GM06990 (cell line): ENCODE results near the gene MPPED1.

ENCODE experiments used
- DNase-seq: peaks from one replicate; pipeline ENCODE4 v3.0.0-alpha.2; 2011; ENCODE audit not compliant: insufficient read length; ENCODE audit errors: extremely low read depth
- H3K27me3 ChIP-seq: replicated peaks from 2 replicates; pipeline ENCODE4 v1.6.0; 2011; ENCODE audit warnings: low read length; ENCODE audit not compliant: control insufficient read depth, insufficient read depth
- H3K36me3 ChIP-seq: 2 replicates; pipeline ENCODE4 v1.5.1; 2011; ENCODE audit warnings: low read length; ENCODE audit not compliant: control insufficient read depth, insufficient read depth
- H3K4me3 ChIP-seq: replicated peaks from 2 replicates; pipeline ENCODE4 v1.5.1; 2011; ENCODE audit warnings: low read depth, mild to moderate bottlenecking, control low read depth, low read length
- TF ChIP-seq, protein P1 (sequence below): IDR thresholded peaks from 2 replicates; pipeline ENCODE4 v1.5.1; 2011; ENCODE audit warnings: low read length, control low read depth, mild to moderate bottlenecking, inconsistent platforms; ENCODE audit not compliant: insufficient read depth, poor library complexity, severe bottlenecking

The MPPED1 gene

DNA sequence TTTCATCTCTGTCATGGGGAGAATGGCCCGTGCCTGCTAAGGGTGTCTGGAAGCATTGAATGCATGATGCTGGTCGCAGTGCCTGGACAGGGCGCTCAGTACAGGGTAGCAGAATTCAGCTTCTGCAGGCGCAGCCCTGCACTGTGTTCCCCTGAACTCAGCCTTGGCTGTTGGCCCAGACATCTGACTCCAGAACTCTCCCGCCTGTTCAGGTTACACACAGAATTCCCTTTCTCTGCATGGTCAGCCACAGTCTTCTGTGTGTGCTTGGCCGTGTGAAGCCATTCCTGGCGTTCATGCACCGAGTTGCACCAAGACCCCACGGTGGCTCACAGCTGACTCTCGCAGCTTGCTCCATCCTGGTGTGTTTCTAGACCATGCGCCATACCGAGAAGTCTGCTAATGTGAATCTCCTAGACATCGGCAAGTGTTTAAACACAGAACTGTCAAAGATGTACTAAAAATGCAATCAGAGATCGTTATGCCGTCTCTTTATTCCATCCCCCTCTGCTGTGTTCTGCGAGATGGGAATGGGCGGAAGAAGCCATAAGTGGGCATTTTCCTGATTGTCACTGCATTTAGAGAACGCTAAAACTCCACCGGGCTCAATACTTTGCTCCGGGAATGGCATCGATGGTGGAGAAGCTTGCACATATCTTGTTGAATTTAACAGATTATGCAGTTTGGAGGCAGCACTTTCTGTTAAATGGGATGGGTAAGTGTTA, 55.6 kb downstream of the MPPED1 start:
- no peak for DNase-seq
- TF ChIP-seq, protein P1, sequence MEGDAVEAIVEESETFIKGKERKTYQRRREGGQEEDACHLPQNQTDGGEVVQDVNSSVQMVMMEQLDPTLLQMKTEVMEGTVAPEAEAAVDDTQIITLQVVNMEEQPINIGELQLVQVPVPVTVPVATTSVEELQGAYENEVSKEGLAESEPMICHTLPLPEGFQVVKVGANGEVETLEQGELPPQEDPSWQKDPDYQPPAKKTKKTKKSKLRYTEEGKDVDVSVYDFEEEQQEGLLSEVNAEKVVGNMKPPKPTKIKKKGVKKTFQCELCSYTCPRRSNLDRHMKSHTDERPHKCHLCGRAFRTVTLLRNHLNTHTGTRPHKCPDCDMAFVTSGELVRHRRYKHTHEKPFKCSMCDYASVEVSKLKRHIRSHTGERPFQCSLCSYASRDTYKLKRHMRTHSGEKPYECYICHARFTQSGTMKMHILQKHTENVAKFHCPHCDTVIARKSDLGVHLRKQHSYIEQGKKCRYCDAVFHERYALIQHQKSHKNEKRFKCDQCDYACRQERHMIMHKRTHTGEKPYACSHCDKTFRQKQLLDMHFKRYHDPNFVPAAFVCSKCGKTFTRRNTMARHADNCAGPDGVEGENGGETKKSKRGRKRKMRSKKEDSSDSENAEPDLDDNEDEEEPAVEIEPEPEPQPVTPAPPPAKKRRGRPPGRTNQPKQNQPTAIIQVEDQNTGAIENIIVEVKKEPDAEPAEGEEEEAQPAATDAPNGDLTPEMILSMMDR = no peak
- Histone ChIP-seq H3K36me3 (no peaks in the 10 kb centered on the region), H3K4me3 (no peak overlapping the region), H3K27me3 (peaks cover 3% of the 10 kb centered on the region)

DNA sequence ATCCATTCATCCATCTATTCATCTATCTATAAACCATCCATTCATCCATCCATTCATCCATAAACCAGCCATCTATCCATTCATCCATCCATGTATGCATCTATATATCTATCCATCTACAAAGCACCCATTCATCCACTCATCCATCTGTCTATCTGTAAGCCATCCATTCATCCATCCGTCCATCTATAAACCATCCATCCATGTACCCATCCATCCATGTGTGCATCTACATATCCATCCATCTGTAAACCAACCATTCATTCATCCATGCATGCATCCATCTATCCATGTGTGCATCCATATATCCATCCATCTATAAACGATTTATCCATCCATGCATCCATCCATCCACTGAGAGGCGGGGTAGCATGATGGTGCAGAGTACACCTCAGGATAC, 58.4 kb downstream of the MPPED1 start:
- no peak overlapping the region for H3K4me3 ChIP-seq
- no peak for DNase-seq
- TF ChIP-seq, protein P1 = no peak
- peaks cover 3% of the 10 kb centered on the region for H3K27me3 ChIP-seq
- H3K36me3 ChIP-seq = no peaks in the 10 kb centered on the region

DNA sequence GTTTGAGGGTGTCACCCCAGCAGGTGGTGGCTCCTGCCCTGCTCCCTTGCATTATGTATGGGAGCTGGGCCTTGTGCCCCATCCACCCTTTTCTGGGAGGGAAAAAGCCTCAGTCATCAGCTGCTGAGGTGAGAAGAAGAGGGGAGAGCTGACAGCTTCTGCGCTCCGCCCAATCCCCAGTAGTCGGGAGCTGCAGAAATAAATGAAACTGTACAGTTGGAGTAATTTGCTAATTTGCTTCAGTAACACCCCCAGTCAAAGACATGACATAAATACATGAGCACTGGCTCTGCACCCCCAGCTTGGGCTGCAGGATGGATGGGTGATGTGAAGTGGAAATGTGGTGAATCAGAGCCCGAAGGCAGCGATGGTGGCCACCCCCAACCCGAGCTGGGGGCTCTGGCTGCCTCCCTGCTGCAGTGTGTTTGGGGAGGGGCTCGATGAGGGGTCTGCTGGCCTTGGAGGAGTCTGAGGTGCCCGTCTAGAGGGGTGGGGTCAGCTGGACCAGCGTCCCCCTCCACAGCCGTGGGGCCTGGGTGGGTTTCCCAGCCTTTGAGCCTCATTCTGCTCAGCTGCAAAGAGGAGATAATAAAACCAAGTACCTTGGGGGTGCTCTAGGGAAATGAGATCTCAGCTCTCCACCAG, 59.2 kb downstream of the MPPED1 start:
- H3K27me3 ChIP-seq = peaks cover 3% of the 10 kb centered on the region
- no peak overlapping the region for H3K4me3 ChIP-seq
- TF ChIP-seq, protein P1 = no peak
- DNase-seq = no peak
- no peaks in the 10 kb centered on the region for H3K36me3 ChIP-seq

DNA sequence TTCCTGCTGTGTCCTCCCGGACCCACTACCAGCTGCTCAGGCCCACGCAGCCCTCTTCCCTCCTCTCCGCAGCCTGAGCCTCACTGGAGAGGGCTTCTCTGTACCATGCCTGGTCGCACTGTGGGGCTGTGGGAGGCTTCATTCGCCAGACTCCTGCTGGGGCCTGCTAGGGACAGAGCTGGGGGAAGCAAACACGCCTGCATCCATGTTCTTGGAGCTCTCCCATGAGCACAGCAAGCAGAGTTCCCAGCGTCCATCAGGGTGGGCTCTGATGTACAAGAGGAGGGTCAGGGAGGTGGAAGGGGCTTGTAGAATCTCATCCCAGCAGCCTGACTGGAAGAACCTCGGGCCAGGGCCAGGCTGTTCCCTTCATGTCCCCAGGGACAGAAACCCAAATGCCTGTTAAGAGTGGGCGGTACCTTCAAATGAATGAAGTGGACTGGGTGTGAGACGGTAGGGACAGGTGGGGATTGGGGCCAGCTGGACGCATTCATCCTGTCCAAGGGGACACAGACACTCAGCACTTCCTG, 59.9 kb downstream of the MPPED1 start:
- Histone ChIP-seq H3K36me3 (no peaks in the 10 kb centered on the region), H3K4me3 (no peak overlapping the region), H3K27me3 (peaks cover 3% of the 10 kb centered on the region)
- TF ChIP-seq, protein P1 = no peak
- DNase-seq = no peak

DNA sequence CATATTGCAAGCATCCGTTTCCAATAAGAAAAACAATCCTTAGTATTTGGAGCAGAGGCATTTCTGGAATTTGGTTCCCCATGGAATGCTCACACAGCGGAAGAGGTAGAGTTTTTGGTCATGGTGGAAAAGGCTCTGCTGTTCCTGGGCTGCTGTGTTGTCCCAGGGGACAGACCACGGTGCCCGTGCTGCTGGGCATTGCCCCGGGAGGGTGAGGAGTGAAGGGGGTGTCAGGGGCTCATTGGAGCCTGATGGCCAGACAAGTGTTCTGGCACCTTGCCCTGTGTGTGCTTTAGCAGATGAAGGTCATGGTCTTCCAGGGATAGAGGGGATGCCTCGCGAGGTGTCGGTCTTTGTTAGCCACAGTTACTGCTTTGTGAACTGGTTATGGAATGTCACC, 61.2 kb downstream of the MPPED1 start:
- no peak for DNase-seq

More for the DNA sequence above, 61.2 kb downstream of the MPPED1 start:
- TF ChIP-seq, protein P1 = no peak
- no peaks in the 10 kb centered on the region for H3K36me3 ChIP-seq
- no peak overlapping the region for H3K4me3 ChIP-seq
- peaks cover 3% of the 10 kb centered on the region; the same call in 1 of the 2 replicates for H3K27me3 ChIP-seq
